Heart left ventricle (tissue), 13 donors: ENCODE data around the gene C16orf95.

Experiments used
- POLR2A ChIP-seq, 2 donors: fragments of 450-650 bp; IDR thresholded peaks; one replicate each; pipeline ENCODE4 v1.6.1; 2017; ENCODE audit warnings: antibody characterized with exemption in 2 of 2, mild to moderate bottlenecking in 2 of 2, moderate library complexity in 2 of 2
- TF ChIP-seq, protein P1 (sequence below), 12 donors: fragments of 200-600 bp; sonication (generic) in 4 of 12; IDR thresholded peaks; one replicate each; pipeline versions ENCODE4 v1.5.0 to v1.8.0; 2018 to 2022; ENCODE audit warnings: antibody characterized with exemption in 12 of 12, mild to moderate bottlenecking in 5 of 12
- donor health status: ischemic (EF 13 %, LVEDD 7.1; RV severe dilation, severe dysfunction).
- donor health status: DM: no; HTN: yes; CAD: no.
- donor health status: DM: no; HTN: no; CAD: no.
- donor health status: ischemic (EF 25% LVEDD 6.9; RV normal size, moderate dysfunction).
- donor health status: ischemic (EF 25% LVEDD 5.7; RV mildly dilated, moderate dysfunction).
- donor health status: ischemic (EF 35%, LVEDD 5.7; RV mildly dilated, moderate dysfunction).
- donor health status: nonischemic (EF 11% LVEDD 7.7; RV severe dilation, severe dysfunction).
- donor health status: DM: yes; HTN: yes; CAD: no.
- donor health status: PGD.
- donor health status: ischemic (EF 29% LVEDD 5.4; RV normal size, mild dysfunction).
- donor health status: nonischemic (EF 23%, LVEDD 6.1; RV moderate dilation, normal function).

DNA sequence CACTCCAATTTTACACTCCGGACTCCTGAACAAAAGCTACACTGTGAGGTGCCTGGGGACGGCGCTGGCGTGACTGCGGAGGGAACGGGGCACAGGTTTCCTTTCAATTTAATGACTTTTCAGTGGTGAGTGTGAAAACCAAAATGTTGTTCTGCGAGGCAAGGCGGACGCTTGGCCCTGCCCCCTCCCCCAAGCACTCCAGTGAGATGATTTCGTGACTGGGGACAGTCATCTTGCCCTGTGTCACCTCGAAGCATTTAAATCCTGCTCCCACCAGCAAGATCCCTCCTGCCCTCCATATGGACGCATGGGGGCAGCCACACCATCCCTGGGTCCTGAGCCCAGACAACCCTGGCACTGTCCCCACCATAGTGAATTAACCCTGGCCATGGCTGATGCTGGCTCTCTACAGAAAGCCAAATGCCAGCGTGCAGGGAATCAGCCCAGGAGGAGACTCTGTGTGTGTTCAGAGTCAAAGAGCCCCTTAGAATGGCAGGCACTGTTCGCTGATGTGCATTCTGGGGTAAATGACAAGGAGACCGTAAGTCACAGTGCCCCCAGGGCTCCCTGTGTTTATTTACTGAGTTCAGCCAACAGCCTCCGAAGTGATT, 41.0 kb downstream of the C16orf95 start:
- TF ChIP-seq, protein P1, sequence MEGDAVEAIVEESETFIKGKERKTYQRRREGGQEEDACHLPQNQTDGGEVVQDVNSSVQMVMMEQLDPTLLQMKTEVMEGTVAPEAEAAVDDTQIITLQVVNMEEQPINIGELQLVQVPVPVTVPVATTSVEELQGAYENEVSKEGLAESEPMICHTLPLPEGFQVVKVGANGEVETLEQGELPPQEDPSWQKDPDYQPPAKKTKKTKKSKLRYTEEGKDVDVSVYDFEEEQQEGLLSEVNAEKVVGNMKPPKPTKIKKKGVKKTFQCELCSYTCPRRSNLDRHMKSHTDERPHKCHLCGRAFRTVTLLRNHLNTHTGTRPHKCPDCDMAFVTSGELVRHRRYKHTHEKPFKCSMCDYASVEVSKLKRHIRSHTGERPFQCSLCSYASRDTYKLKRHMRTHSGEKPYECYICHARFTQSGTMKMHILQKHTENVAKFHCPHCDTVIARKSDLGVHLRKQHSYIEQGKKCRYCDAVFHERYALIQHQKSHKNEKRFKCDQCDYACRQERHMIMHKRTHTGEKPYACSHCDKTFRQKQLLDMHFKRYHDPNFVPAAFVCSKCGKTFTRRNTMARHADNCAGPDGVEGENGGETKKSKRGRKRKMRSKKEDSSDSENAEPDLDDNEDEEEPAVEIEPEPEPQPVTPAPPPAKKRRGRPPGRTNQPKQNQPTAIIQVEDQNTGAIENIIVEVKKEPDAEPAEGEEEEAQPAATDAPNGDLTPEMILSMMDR (IDR thresholded peaks at IDR 0.05), result no peak
- TF ChIP-seq POLR2A (IDR thresholded peaks at IDR 0.05), result no peak
